GM21576 (cell line): ENCODE measurements around the gene REG3G.
"Not testable (repeated sequence)": the region's sequence is repeated elsewhere in the genome, so short reads cannot be mapped to it uniquely, and the experiment has no call there.

ENCODE experiments used
- ATAC-seq: cut with Tn5 transposase; IDR thresholded peaks from one replicate; pipeline ENCODE4 v1.9.1; 2021; ENCODE audit warnings: mild to moderate bottlenecking, moderate library complexity; ENCODE audit not compliant: unreplicated experiment

Gene REG3G

GRCh38 chr2:79013629-79014028, 11.9 kb upstream of the REG3G start:
- no peak for ATAC-seq

- ATAC-seq: no peak
Observed at GRCh38 chr2:79016342-79016741, 9.2 kb upstream of the REG3G start.

GRCh38 chr2:79026061-79026460, 559 bp downstream of the REG3G start:
- no peak for ATAC-seq

- ATAC-seq: no peak
Observed at GRCh38 chr2:79039944-79040343, 14.4 kb downstream of the REG3G start.

- no peak for ATAC-seq
Observed at GRCh38 chr2:79041032-79041448, 15.5 kb downstream of the REG3G start.

GRCh38 chr2:79053486-79053885, 28.0 kb downstream of the REG3G start:
- not testable (repeated sequence) for ATAC-seq

GRCh38 chr2:79054769-79055168, 29.3 kb downstream of the REG3G start:
- not testable (repeated sequence) for ATAC-seq

GRCh38 chr2:79065201-79065600, 39.7 kb downstream of the REG3G start:
- ATAC-seq: no peak

- no peak for ATAC-seq
Observed at GRCh38 chr2:79071078-79071477, 45.6 kb downstream of the REG3G start.
